Subcutaneous adipose tissue (tissue), 4 donors: ENCODE results near the gene CDC42EP2. TPM values are rescaled to one million over a fixed set of nuclear protein-coding genes. Genes with fewer than 3 reads are reported as not detected.

Source experiments
- CTCF ChIP-seq: fragments of 450-650 bp; IDR thresholded peaks from one replicate; pipeline ENCODE4 v1.5.1; 2016; ENCODE audit warnings: low read depth, mild to moderate bottlenecking, control low read depth, antibody characterized with exemption, moderate library complexity
- total RNA-seq, 4 donors: library from RNA; depleted of rRNA; stranded (reverse); fragments of >200 nt; gene quantifications; one replicate each; pipeline ENCODE4 v1.1.0, GENCODE V29; 2016

The CDC42EP2 gene
- total RNA-seq, 4 donors from 2014 or later: 16.5 to 38.6 (median 28.5) TPM

GRCh38 chr11:65357856-65358356, 43.2 kb downstream of the CDC42EP2 start:
- TF ChIP-seq CTCF: no peak

GRCh38 chr11:65362320-65362931, 47.8 kb downstream of the CDC42EP2 start:
- TF ChIP-seq CTCF: no peak

- no peak for TF ChIP-seq CTCF
Observed at GRCh38 chr11:65362966-65363365, 48.3 kb downstream of the CDC42EP2 start.

- no peak for TF ChIP-seq CTCF
Observed at GRCh38 chr11:65363770-65364169, 49.1 kb downstream of the CDC42EP2 start.

GRCh38 chr11:65366340-65366773, 51.7 kb downstream of the CDC42EP2 start:
- TF ChIP-seq CTCF: no peak

GRCh38 chr11:65370659-65371049, 56.0 kb downstream of the CDC42EP2 start:
- no peak for TF ChIP-seq CTCF

Other genes starting within 250 kb of the CDC42EP2 start
- gene CDCA5, start 230.8 kb upstream of the CDC42EP2 start, total RNA-seq: 1 to 10 TPM in 1 of 4 donors, under 1 TPM in 1, not detected in 2; 0.66 to 1.9 TPM
- gene ZFPL1, start 230.6 kb upstream of the CDC42EP2 start, total RNA-seq: 10 to 100 TPM; 24.8 to 47.8 (median 36.6) TPM
- 100 to 1,000 TPM in 3 of 4 donors, 10 to 100 TPM in 1; 84.8 to 300 (median 174) TPM for gene VPS51, start 218.7 kb upstream of the CDC42EP2 start, total RNA-seq
- 100 to 1,000 TPM in 3 of 4 donors, 10 to 100 TPM in 1; 95.1 to 339 (median 209) TPM for gene TM7SF2, start 203.0 kb upstream of the CDC42EP2 start, total RNA-seq
- gene ZNHIT2, start 197.2 kb upstream of the CDC42EP2 start, total RNA-seq: 10 to 100 TPM in 1 of 4 donors, 1 to 10 TPM in 3; 4.4 to 12.6 (median 8.2) TPM
- 1,000 to 10,000 TPM in 1 of 4 donors, 100 to 1,000 TPM in 3; 793 to 1,064 (median 875) TPM for gene FAU, start 192.7 kb upstream of the CDC42EP2 start, total RNA-seq
- gene MRPL49, start 192.5 kb upstream of the CDC42EP2 start, total RNA-seq: 10 to 100 TPM; 34.1 to 60.8 (median 48.7) TPM
- gene SYVN1, start 180.3 kb upstream of the CDC42EP2 start, total RNA-seq: 10 to 100 TPM; 29.3 to 61.0 (median 46.0) TPM
- gene SPDYC, start 144.6 kb upstream of the CDC42EP2 start, total RNA-seq: not detected
- gene CAPN1, start 132.9 kb upstream of the CDC42EP2 start, total RNA-seq: 100 to 1,000 TPM in 2 of 4 donors, 10 to 100 TPM in 2; 86.4 to 112 (median 95.7) TPM
- 1 to 10 TPM; 2.6 to 6.2 (median 4.9) TPM for gene POLA2, start 52.9 kb upstream of the CDC42EP2 start, total RNA-seq
- 10 to 100 TPM; 20.1 to 34.1 (median 28.1) TPM for gene DPF2, start 19.0 kb downstream of the CDC42EP2 start, total RNA-seq
- gene TIGD3, start 39.9 kb downstream of the CDC42EP2 start, total RNA-seq: not detected
- 1 to 10 TPM in 3 of 4 donors, under 1 TPM in 1; 0.82 to 7.3 (median 6.8) TPM for gene SLC25A45, start 67.8 kb downstream of the CDC42EP2 start, total RNA-seq
- 10 to 100 TPM; 32.5 to 44.7 (median 40.3) TPM for gene FRMD8, start 71.8 kb downstream of the CDC42EP2 start, total RNA-seq
- gene NEAT1, start 107.9 kb downstream of the CDC42EP2 start, total RNA-seq: 100 to 1,000 TPM; 537 to 773 (median 608) TPM
- gene MALAT1, start 184.2 kb downstream of the CDC42EP2 start, total RNA-seq: over 10,000 TPM; 16,732 to 21,734 (median 18,618) TPM
- gene SCYL1, start 210.2 kb downstream of the CDC42EP2 start, total RNA-seq: 10 to 100 TPM; 63.1 to 85.3 (median 67.0) TPM
- 10 to 100 TPM; 24.8 to 81.3 (median 77.3) TPM for gene LTBP3, start 243.5 kb downstream of the CDC42EP2 start, total RNA-seq